Testis (tissue), 2 donors: ENCODE results near the gene PRKACB.

Experiments used
- POLR2A ChIP-seq: fragments of 450-650 bp; IDR thresholded peaks from one replicate; pipeline ENCODE4 v1.6.1; 2017; ENCODE audit warnings: antibody characterized with exemption, mild to moderate bottlenecking, moderate library complexity
- TF ChIP-seq, protein P1 (sequence below), 3 experiments: fragments of 450-650 bp in 2 of 3; fragments of 200-600 bp in 1 of 3; sonication (generic) in 1 of 3; IDR thresholded peaks; one replicate each; pipeline ENCODE4 v1.5.1; 2016 to 2019; ENCODE audit warnings: antibody characterized with exemption in 3 of 3, mild to moderate bottlenecking in 2 of 3, moderate library complexity in 1 of 3

DNA sequence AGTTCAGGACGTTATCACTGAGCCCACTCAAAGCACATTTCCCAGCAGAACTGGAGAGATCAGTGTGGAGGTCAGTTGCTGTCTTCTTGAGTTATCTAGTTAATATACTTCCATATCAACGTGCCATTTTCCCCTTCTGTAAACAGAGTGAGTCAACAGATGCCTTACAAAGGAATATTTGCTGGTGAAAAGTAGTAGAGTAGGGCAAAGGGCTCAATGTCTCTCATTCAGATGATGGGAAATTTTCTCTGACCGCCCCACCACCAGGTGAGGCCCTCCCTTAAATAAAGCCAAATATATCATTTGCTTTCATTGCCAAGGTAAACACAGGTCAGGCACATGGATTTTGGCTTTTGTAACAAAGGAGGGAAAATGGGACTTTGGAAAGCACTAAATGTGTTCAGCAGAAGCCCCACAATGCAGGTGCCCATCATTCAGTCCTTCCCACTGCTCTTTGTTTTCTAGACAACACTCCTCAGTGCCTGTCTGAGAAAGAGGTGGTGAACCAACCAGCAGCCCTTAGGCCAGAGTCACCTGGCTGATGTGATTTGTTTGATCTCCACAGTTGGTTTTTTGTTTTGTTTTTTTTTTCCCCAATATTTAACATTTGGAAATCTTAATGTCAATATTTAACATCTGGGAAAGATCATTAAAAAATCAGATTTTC, 116.9 kb downstream of the PRKACB start:
- TF ChIP-seq POLR2A, result no peak
- TF ChIP-seq, protein P1, sequence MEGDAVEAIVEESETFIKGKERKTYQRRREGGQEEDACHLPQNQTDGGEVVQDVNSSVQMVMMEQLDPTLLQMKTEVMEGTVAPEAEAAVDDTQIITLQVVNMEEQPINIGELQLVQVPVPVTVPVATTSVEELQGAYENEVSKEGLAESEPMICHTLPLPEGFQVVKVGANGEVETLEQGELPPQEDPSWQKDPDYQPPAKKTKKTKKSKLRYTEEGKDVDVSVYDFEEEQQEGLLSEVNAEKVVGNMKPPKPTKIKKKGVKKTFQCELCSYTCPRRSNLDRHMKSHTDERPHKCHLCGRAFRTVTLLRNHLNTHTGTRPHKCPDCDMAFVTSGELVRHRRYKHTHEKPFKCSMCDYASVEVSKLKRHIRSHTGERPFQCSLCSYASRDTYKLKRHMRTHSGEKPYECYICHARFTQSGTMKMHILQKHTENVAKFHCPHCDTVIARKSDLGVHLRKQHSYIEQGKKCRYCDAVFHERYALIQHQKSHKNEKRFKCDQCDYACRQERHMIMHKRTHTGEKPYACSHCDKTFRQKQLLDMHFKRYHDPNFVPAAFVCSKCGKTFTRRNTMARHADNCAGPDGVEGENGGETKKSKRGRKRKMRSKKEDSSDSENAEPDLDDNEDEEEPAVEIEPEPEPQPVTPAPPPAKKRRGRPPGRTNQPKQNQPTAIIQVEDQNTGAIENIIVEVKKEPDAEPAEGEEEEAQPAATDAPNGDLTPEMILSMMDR (IDR thresholded peaks at IDR 0.05), result no peak
